PC-3 (cell line): ENCODE measurements around the gene SUSD6. TPM values are rescaled to one million over a fixed set of nuclear protein-coding genes. Genes with fewer than 3 reads are reported as not detected.
"Not testable (repeated sequence)": the region's sequence is repeated elsewhere in the genome, so short reads cannot be mapped to it uniquely, and the experiment has no call there.

Source experiments
- ATAC-seq: fragments of 200-7000 bp; cut with Tn5 transposase; 2 replicates; pipeline ENCODE4 v1.9.1; 2020; ENCODE audit warnings: mild to moderate bottlenecking, moderate library complexity
- BruUV-seq: library from RNA; stranded (reverse); fragments of 400-500 nt; replicated peaks from 2 replicates; lab custom pipeline; 2021; lab: Mats Ljungman, UMichigan
- CTCF ChIA-PET: fragments of 300-600 bp; sonication (Branson Sonifier 250); formaldehyde crosslinking; loops from one replicate; lab custom pipeline; 2022; ENCODE audit warnings: antibody characterized with exemption; lab: Charles Lee
- POLR2A ChIA-PET: fragments of 300-600 bp; sonication (Branson Sonifier 250); formaldehyde crosslinking; loops from one replicate; lab custom pipeline; 2022; ENCODE audit warnings: antibody characterized with exemption; ENCODE audit not compliant: unreplicated experiment; lab: Charles Lee
- DNase-seq: peaks from one replicate; pipeline ENCODE4 v3.0.0-alpha.2; 2015
- H2AFZ ChIP-seq: fragments of 300-600 bp; sonication (generic); 2 replicates; pipeline ENCODE4 v1.6.0; 2016; ENCODE audit warnings: antibody characterized with exemption, low read length
- H3F3A ChIP-seq: fragments of 300-600 bp; sonication (generic); one replicate; pipeline ENCODE4 v1.6.0; 2017; ENCODE audit warnings: antibody characterized with exemption, low read length, control low read depth, mild to moderate bottlenecking; ENCODE audit not compliant: unreplicated experiment
- H3K27ac ChIP-seq: fragments of 300-600 bp; sonication (generic); 2 replicates; pipeline ENCODE4 v1.5.1; 2016; ENCODE audit warnings: mild to moderate bottlenecking, low read length
- H3K27me3 ChIP-seq: fragments of 300-600 bp; sonication (generic); 2 replicates; pipeline ENCODE4 v1.6.1; 2016; ENCODE audit warnings: low read length, mixed read lengths
- H3K36me3 ChIP-seq: fragments of 300-600 bp; sonication (generic); 2 replicates; pipeline ENCODE4 v1.6.1; 2016; ENCODE audit warnings: low read depth, mixed run types, low read length, mixed read lengths
- H3K4me1 ChIP-seq: fragments of 300-600 bp; sonication (generic); 2 replicates; pipeline ENCODE4 v1.5.1; 2016; ENCODE audit warnings: low read length; ENCODE audit not compliant: insufficient read depth
- H3K4me2 ChIP-seq: fragments of 300-600 bp; sonication (generic); 2 replicates; pipeline ENCODE4 v1.6.0; 2016; ENCODE audit warnings: low read length
- H3K4me3 ChIP-seq: fragments of 300-600 bp; sonication (generic); 2 replicates; pipeline ENCODE4 v1.5.1; 2016; ENCODE audit warnings: mild to moderate bottlenecking, low read length, mixed read lengths
- H3K79me2 ChIP-seq: fragments of 300-600 bp; sonication (generic); 2 replicates; pipeline ENCODE4 v1.6.1; 2017; ENCODE audit warnings: low read length, mixed read lengths
- H3K9ac ChIP-seq: fragments of 300-600 bp; sonication (generic); 2 replicates; pipeline ENCODE4 v1.6.0; 2016; ENCODE audit warnings: mild to moderate bottlenecking, low read length
- H3K9me2 ChIP-seq: fragments of 300-600 bp; sonication (generic); replicated peaks from 2 replicates; pipeline ENCODE4 v1.6.1; 2016; ENCODE audit warnings: mixed run types, low read length, mixed read lengths
- H3K9me3 ChIP-seq: fragments of 300-600 bp; sonication (generic); 2 replicates; pipeline ENCODE4 v1.6.1; 2016; ENCODE audit warnings: low read length, mixed read lengths
- H4K20me1 ChIP-seq: fragments of 300-600 bp; sonication (generic); 2 replicates; pipeline ENCODE4 v1.6.1; 2016; ENCODE audit warnings: low read length, mixed read lengths
- EZH2 ChIP-seq: fragments of 300-600 bp; sonication (generic); IDR thresholded peaks from one replicate; pipeline ENCODE4 v1.6.1; 2017; ENCODE audit warnings: antibody characterized with exemption, mild to moderate bottlenecking, low read length; ENCODE audit not compliant: unreplicated experiment
- EZH2phosphoT487 ChIP-seq: fragments of 300-600 bp; sonication (generic); IDR thresholded peaks from 2 replicates; pipeline ENCODE4 v1.6.1; 2018; ENCODE audit warnings: mild to moderate bottlenecking, antibody characterized with exemption, low read length, borderline replicate concordance
- intact Hi-C: fragments of 100-400 bp; cut with micrococcal nuclease; formaldehyde crosslinking; loops from 2 replicates; pipeline ENCODE4 v1.9.0; 2023
- total RNA-seq: library from RNA; depleted of rRNA; stranded (reverse); fragments of >200 nt; gene quantifications from 2 replicates; pipeline ENCODE4 v1.2.3, GENCODE V29; 2014
- TF ChIP-seq, protein P1 (sequence below): fragments of 300-600 bp; sonication (generic); conservative IDR thresholded peaks from 2 replicates; pipeline ENCODE4 v1.5.1; 2017; ENCODE audit warnings: antibody characterized with exemption, low read depth, mild to moderate bottlenecking, low read length

Gene SUSD6
- total RNA-seq, 1 experiment from 2014 or later, result 6.1 TPM

- ATAC-seq (peak; percentile 16; the same call in 1 of the 2 replicates), DNase-seq (no peak)
- Histone ChIP-seq H2AFZ (no peak overlapping the region), H3K4me2 (no peak overlapping the region), H3K9ac (no peak overlapping the region), H3K27ac (no peak overlapping the region), H3K4me1 (no peaks in the 10 kb centered on the region), H3K9me3 (no peaks in the 10 kb centered on the region), H3K27me3 (no peaks in the 10 kb centered on the region), H3F3A (no peaks in the 10 kb centered on the region), H3K9me2 (no peaks in the 10 kb centered on the region), H3K79me2 (no peaks in the 10 kb centered on the region), H3K36me3 (no peaks in the 10 kb centered on the region), H3K4me3 (no peak overlapping the region), H4K20me1 (no peaks in the 10 kb centered on the region)
- TF ChIP-seq EZH2phosphoT487 (no peak), EZH2 (no peak)
- TF ChIP-seq, protein P1, sequence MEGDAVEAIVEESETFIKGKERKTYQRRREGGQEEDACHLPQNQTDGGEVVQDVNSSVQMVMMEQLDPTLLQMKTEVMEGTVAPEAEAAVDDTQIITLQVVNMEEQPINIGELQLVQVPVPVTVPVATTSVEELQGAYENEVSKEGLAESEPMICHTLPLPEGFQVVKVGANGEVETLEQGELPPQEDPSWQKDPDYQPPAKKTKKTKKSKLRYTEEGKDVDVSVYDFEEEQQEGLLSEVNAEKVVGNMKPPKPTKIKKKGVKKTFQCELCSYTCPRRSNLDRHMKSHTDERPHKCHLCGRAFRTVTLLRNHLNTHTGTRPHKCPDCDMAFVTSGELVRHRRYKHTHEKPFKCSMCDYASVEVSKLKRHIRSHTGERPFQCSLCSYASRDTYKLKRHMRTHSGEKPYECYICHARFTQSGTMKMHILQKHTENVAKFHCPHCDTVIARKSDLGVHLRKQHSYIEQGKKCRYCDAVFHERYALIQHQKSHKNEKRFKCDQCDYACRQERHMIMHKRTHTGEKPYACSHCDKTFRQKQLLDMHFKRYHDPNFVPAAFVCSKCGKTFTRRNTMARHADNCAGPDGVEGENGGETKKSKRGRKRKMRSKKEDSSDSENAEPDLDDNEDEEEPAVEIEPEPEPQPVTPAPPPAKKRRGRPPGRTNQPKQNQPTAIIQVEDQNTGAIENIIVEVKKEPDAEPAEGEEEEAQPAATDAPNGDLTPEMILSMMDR, result no peak
- BruUV-seq, result no TSS peak
- intact Hi-C loops, result no loop called here
- ChIA-PET CTCF (no interaction called here), POLR2A (no interaction called here)
These were observed 85.5 kb downstream of the SUSD6 start for GRCh38 chr14:69696633-69697557.

DNA sequence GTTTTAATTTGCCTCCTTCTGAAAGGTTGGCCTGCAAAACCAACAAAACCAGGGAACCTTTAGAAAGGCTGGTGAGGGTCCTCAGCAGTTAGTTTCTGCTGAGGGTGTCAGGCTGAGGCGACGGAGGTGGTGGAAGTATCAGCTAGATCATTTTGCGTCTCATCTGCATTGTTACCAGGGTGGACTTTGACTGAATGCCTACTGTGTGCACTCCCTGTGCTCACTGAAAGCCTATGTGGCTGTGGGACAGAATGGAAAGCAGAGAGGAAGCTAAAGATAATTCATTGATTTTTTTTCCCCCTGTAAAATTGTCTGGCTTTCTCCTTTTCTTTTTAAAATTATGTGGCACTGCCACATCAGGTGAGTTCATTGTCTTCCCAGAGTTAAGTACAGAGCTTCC is 87.2 kb downstream of the SUSD6 start:
- intact Hi-C loops, result no loop called here
- no peak for DNase-seq
- ChIA-PET CTCF (no interaction called here), POLR2A (no interaction called here)
- ATAC-seq, result no peak
- Histone ChIP-seq H3K4me1 (no peaks in the 10 kb centered on the region), H3K79me2 (no peaks in the 10 kb centered on the region), H3K4me3 (no peak overlapping the region), H3K36me3 (no peaks in the 10 kb centered on the region), H3K4me2 (no peak overlapping the region), H3K9ac (no peak overlapping the region), H4K20me1 (no peaks in the 10 kb centered on the region), H3K27me3 (no peaks in the 10 kb centered on the region), H3K27ac (no peak overlapping the region), H3F3A (no peaks in the 10 kb centered on the region), H3K9me2 (no peaks in the 10 kb centered on the region), H3K9me3 (no peaks in the 10 kb centered on the region), H2AFZ (no peak overlapping the region)
- BruUV-seq, result no TSS peak
- TF ChIP-seq EZH2 (no peak), EZH2phosphoT487 (no peak)
- TF ChIP-seq, protein P1, result no peak

- intact Hi-C loops, H3K9me3 ChIP-seq, H3K27ac ChIP-seq, CTCF ChIA-PET, H3K36me3 ChIP-seq, DNase-seq, H3K4me2 ChIP-seq, POLR2A ChIA-PET, H3K4me1 ChIP-seq, H2AFZ ChIP-seq, H3K79me2 ChIP-seq, H3K9ac ChIP-seq, H3K27me3 ChIP-seq, H4K20me1 ChIP-seq, ATAC-seq, H3K9me2 ChIP-seq, H3F3A ChIP-seq, H3K4me3 ChIP-seq, BruUV-seq: not testable (repeated sequence)
These were observed 87.8 kb downstream of the SUSD6 start for GRCh38 chr14:69699243-69699642.
